GM18502 (cell line): ENCODE results near the gene RAB34.

Experiments used
- ATAC-seq: cut with Tn5 transposase; IDR thresholded peaks from one replicate; pipeline ENCODE4 v1.9.1; 2021; ENCODE audit warnings: mild to moderate bottlenecking; ENCODE audit not compliant: unreplicated experiment, poor library complexity

The RAB34 gene, protein sequence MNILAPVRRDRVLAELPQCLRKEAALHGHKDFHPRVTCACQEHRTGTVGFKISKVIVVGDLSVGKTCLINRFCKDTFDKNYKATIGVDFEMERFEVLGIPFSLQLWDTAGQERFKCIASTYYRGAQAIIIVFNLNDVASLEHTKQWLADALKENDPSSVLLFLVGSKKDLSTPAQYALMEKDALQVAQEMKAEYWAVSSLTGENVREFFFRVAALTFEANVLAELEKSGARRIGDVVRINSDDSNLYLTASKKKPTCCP

DNA sequence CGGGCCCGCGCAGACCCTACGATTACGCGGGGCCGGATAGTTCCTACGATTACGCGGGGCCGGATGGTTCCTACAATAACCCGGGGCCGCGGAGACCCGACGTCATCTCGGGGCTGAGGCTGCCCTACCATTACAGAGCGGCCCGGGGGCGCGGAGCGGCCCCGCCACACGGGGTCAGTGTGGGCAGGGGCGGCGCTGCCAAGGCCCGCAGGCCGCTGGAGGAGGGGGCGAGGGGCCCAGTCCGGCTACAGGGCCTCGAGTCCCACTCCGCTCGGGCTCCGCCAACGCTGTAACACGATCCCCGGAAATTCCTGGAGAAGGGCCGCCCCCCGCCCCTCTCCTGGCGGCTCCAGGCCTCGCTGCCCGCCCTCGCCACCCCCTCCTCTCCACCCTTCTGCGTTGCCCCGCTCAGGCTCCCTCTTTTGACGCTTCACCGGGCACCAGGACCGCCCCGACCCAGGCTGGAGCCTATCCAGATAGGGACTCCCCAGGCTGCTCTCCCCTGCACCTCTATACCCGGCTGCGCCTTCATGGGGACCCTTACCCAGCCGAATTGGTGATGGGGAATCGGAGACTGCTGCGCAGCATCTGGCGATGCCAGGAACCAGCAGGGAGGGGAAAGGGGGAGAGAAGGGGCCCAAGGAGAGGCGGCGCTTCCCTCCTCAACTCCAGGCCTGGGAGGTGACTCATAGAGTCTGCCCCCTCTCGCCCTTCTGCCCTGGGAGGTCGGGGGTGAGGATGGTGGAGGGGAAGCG, at the start of gene RAB34:
Gene RAB34 (minus strand): TSS at position 291 of the 755 bp plus-strand sequence. CDS start 602 bp downstream, outside the sequence.
- ATAC-seq: no peak

- ATAC-seq: no peak
Observed at GRCh38 chr17:28765038-28765437, 47.4 kb upstream of the RAB34 start.

- no peak for ATAC-seq
Observed at GRCh38 chr17:28763804-28764266, 46.2 kb upstream of the RAB34 start.

- ATAC-seq: no peak
Observed at GRCh38 chr17:28763137-28763799, 45.6 kb upstream of the RAB34 start.

DNA sequence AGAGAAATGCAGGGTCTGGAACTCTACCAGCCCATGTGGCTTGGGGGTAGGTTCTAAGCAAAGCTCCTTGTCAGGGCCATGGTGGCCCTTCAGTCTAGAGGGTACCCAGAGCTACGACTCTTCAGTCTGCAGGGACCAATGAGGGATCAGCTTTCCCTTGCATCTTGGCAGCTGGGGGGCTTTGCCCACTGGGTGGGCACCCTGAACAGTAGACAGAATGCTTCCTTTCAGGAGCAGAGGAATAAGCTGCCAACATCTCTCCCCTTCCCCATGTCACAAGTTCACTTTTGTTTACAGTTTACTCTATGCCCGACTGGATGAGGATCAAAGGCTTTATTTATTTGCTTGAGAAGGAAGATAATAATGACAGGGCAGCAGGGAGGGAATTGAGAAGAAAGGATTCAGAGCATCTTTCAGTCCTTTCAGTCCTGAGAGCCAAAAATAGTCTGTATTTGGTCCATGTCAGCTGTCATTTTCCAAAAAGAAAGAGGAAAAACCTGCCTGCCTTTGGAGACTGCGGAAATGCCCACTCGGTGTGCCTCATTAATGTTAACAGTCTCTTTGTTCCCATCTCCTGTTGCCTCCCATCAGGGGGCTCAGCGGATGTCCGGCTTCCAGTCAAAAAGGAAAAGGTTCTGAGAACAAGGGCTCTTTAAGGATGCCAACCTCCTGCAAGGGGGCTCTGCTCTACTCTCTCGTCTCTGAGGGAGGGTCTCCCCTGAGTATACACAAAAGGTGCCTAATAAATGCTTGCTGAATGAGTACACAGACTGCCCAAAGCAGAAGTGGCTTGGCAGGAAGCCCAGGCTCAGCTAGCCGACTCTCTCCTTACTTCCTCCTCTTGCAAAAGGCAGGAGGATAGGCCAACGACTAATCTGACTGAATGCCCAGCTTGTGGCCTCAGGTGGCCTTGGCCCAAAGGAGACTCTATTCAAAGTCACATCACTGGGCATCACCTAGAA, 43.2 kb upstream of the RAB34 start:
- ATAC-seq: no peak

GRCh38 chr17:28759256-28759865, 41.7 kb upstream of the RAB34 start:
- no peak for ATAC-seq

GRCh38 chr17:28758411-28759121, 40.9 kb upstream of the RAB34 start:
- no peak for ATAC-seq

DNA sequence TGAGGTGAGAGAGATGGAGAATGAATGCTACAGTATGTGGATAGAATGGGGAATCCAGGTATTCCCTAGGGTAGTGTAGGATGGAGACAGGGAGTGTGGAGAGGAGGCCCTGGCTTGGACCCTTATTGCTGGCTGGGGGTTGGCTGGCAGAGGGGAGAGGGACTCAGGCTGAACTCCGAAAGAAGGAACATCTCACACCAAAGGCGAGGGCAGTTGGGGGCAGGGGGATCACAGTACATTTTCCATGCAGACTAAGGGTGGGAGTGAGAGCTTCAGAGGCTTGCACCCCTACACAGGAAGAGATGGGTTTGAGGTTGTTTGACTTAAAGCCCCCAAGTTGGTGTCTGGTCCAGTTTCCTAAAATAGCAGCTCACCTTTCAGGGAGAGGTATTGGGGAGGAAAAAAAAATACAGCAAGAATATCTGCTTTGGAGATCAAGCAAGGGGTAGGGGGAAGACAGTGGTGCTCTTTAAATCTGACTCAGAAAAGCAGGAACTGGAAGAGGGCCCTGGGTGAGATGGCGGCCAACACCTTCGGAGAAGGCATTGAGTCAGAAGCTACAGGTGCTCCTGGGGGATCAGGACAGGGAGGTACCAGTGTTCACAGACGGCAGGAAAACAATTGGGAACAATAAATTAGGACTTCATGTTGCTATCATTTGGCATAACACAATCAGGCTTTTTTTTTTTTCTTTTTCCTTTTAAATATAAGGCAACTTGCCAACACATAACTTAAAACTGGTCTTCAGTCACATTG, 38.6 kb upstream of the RAB34 start:
- ATAC-seq: no peak

DNA sequence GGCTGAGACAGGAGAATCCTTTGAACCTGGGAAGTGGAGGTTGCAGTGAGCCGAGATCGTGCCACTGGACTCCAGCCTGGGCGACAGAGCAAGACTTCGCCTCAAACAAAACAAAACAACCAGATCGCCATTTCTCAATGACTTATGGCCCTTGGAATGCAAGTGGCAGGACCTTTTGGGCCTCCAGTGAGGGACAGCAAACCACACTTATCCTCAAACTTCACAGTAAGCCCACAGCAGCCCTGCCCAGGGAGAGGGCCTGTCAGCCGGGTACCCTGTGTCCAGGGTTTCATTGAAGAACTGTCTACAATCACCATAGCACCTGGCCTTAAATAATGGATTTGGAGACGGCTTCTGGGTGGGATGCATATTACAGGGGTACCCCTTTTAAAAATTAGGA, 37.8 kb upstream of the RAB34 start:
- no peak for ATAC-seq

DNA sequence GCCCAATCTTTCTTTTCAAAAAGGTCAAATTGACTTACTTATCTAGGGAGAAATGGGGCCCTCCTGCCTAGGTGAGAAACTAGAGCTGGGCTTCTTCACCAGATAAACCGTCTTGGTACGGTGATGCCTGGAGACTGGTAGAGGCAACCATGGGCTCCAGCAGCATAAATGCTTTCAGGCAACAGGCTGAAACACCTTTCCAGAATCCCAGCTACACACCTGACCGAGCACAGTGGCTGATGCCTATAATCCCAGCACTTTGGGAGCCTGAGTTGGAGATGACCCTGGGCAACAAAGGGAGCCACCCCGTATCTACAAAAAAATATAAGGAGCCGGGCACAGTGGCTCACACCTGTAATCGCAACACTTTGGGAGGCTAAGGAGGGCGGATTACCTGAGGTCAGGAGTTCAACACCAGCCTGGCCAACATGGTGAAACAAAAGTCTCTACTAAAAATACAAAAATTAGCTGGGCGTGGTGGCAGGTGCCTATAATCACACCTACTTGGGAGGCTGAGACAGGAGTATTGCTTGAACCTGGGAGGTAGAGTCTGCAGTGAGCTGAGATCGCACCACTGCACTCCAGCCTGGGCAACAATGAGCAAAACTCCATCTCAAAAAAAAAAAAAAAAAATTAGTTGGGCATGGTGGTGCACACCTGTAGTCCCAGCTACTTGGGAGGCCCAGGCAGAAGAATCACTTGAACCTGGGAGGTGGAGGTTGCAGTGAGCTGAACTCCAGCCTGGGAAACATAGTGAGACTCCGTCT, 34.1 kb upstream of the RAB34 start:
- no peak for ATAC-seq

DNA sequence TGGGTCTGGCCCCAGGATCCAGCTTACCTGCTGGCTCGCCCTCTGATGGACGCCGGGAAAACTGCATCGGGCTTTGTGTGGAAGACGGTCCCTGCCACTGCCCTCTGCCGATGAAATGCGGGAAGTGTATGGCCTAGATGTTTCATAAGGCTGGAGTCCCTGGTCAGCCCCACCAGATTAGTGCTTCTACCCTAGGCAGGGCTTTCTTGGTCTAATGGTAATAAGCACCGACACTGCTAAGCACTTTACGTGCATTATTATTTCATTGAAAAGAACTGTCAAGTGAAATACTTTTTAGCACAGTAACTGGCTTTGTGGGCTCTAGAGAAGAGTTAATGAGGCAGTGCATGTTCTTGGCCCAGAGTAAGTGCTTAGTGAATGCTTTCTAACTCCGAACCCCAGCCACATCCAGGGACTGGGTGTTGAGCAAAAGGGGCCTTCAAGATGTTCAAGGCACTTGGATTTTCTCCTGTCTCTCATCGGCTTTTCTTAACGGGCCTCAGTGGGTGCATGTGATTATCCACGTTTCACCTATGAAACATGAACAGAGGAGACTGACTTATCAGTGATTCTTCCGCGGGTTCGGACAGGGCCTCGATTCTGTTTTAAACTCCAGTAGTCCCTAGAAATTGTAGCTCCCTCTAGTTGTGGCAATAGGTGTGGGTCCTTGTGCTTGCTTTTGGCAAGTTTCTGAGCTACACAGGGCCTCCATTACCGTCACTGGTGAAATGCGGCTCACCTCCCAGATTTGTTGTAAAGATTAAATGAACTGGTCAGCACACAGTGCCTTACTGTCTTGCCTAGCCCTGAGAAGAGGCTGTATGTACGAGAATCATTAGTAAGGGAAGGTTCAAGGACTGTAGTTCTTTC, 32.7 kb upstream of the RAB34 start:
- peak; percentile 69 for ATAC-seq

GRCh38 chr17:28749516-28750177, 32.0 kb upstream of the RAB34 start:
- ATAC-seq: no peak

GRCh38 chr17:28748852-28749515, 31.3 kb upstream of the RAB34 start:
- ATAC-seq: no peak

DNA sequence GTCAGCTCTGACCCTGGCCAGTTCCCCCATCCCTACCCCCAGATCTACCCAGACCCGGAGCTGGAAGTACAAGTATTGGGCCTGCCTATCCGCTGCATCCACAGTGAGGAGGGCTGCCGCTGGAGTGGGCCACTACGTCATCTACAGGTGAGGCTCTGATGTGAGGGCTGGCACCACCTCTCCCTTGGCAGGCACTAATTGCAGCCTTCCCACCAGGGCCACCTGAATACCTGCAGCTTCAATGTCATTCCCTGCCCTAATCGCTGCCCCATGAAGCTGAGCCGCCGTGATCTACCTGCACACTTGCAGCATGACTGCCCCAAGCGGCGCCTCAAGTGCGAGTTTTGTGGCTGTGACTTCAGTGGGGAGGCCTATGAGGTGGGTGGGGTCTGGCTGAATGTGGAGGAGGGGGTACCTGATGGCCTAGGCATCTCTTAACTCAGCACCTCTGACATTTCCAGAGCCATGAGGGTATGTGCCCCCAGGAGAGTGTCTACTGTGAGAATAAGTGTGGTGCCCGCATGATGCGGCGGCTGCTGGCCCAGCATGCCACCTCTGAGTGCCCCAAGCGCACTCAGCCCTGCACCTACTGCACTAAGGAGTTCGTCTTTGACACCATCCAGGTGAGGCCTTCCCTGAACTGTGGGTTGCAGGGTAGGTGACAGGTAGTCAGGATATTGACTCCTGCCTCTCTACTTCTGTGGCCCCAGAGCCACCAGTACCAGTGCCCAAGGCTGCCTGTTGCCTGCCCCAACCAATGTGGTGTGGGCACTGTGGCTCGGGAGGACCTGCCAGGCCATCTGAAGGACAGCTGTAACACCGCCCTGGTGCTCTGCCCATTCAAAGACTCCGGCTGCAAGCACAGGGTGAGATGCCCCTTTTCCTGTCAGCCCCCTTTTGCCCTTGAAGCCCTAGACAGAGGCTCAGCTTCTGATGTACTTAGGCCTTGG, 30.4 kb upstream of the RAB34 start:
- ATAC-seq: no peak
